Measurements from ENCODE around the gene PRIMA1.

PRIMA1 gene

GRCh38 chr14:93731753-93732152 lies 56.5 kb downstream of the PRIMA1 start:
- DNase-seq (ENCODE audit: low read depth) = no peak

- DNase-seq (ENCODE audit: low read depth) = no peak
These were observed 58.3 kb downstream of the PRIMA1 start for GRCh38 chr14:93729993-93730392.

- DNase-seq (ENCODE audit: low read depth) = no peak
These were observed 59.7 kb downstream of the PRIMA1 start for GRCh38 chr14:93728651-93729016.

GRCh38 chr14:93727917-93728650 lies 60.2 kb downstream of the PRIMA1 start:
- DNase-seq (ENCODE audit: low read depth) = no peak

- no peak for DNase-seq (ENCODE audit: low read depth)
These were observed 61.1 kb downstream of the PRIMA1 start for GRCh38 chr14:93727039-93727740.

- DNase-seq (ENCODE audit: low read depth) = no peak
These were observed 62.3 kb downstream of the PRIMA1 start for GRCh38 chr14:93725993-93726392.

GRCh38 chr14:93725002-93725582 lies 63.2 kb downstream of the PRIMA1 start:
- DNase-seq (ENCODE audit: low read depth) = no peak

- no peak for DNase-seq (ENCODE audit: low read depth)
These were observed 65.3 kb downstream of the PRIMA1 start for GRCh38 chr14:93723001-93723400.

GRCh38 chr14:93720981-93721483 lies 67.3 kb downstream of the PRIMA1 start:
- DNase-seq (ENCODE audit: low read depth) = no peak

- DNase-seq (ENCODE audit: low read depth) = no peak
These were observed 68.0 kb downstream of the PRIMA1 start for GRCh38 chr14:93720076-93720815.

- DNase-seq (ENCODE audit: low read depth) = no peak
These were observed 69.0 kb downstream of the PRIMA1 start for GRCh38 chr14:93719256-93719655.

GRCh38 chr14:93717668-93718320 lies 70.5 kb downstream of the PRIMA1 start:
- DNase-seq (ENCODE audit: low read depth) = no peak

GRCh38 chr14:93716746-93717667 lies 71.3 kb downstream of the PRIMA1 start:
- DNase-seq (ENCODE audit: low read depth) = no peak

GRCh38 chr14:93716002-93716745 lies 72.1 kb downstream of the PRIMA1 start:
- DNase-seq (ENCODE audit: low read depth) = no peak

GRCh38 chr14:93715279-93715927 lies 72.9 kb downstream of the PRIMA1 start:
- DNase-seq (ENCODE audit: low read depth) = no peak

- no peak for DNase-seq (ENCODE audit: low read depth)
These were observed 73.7 kb downstream of the PRIMA1 start for GRCh38 chr14:93714605-93715004.

GRCh38 chr14:93713726-93714405 lies 74.4 kb downstream of the PRIMA1 start:
- no peak for DNase-seq (ENCODE audit: low read depth)

- DNase-seq (ENCODE audit: low read depth) = no peak
These were observed 75.2 kb downstream of the PRIMA1 start for GRCh38 chr14:93712838-93713724.

Data from stimulated activated CD8-positive, alpha-beta memory T cell treated with anti-CD3 and anti-CD28 coated beads, Interleukin-12 subunit alpha, Interleukin-12 subunit beta, amount 100 ng/mL, for 1 hour (primary cell).